HepG2 (cell line): ENCODE measurements around the gene SFXN5. TPM values are rescaled to one million over a fixed set of nuclear protein-coding genes. Genes with fewer than 3 reads are reported as not detected.

Experiments
- ATAC-seq: fragments of 200-7000 bp; cut with Tn5 transposase; 3 replicates; pipeline ENCODE4 v1.9.1; 2020; ENCODE audit warnings: mild to moderate bottlenecking, moderate library complexity
- BruUV-seq: library from RNA; stranded (reverse); fragments of 400-500 nt; replicated peaks from 2 replicates; lab custom pipeline; 2021; lab: Mats Ljungman, UMichigan
- CTCF ChIA-PET: fragments of 300-600 bp; formaldehyde crosslinking; extraction: SDS; loops from one replicate; lab custom pipeline; 2021; ENCODE audit warnings: low total read pairs, inconsistent platforms, low intra/inter-chr PET ratio; lab: Yijun Ruan, JAX
- POLR2A ChIA-PET: fragments of 350-600 bp; sonication (Branson Sonifier 250); formaldehyde crosslinking; loops from one replicate; lab custom pipeline; 2020; ENCODE audit warnings: antibody characterized with exemption, inconsistent platforms; lab: Yijun Ruan, JAX
- DNase-seq: peaks from one replicate; pipeline ENCODE4 v3.0.0-alpha.2; 2015; ENCODE audit warnings: low spot score
- FAIRE-seq: peaks from 3 replicates; lab custom pipeline; 2011; peaks lifted over from hg19 to GRCh38; lab: Jason Lieb, UNC
- H2AFZ ChIP-seq: one replicate; pipeline ENCODE4 v1.6.1; 2011; ENCODE audit warnings: low read length, inconsistent platforms
- H3K27ac ChIP-seq: fragments of 300-600 bp; 3 replicates; pipeline ENCODE4 v1.8.0; 2011; ENCODE audit warnings: mixed run types, mild to moderate bottlenecking, mixed read lengths, low read length, inconsistent platforms; ENCODE audit not compliant: insufficient read depth; ENCODE audit errors: extremely low read length
- H3K27me3 ChIP-seq, 2 experiments: fragments of 200-600 bp in 1 of 2; 2 replicates in 1 of 2; 3 replicates in 1 of 2; pipeline versions ENCODE4 v1.6.0 to v1.8.0; 2011; ENCODE audit warnings: low read length in 2 of 2, mild to moderate bottlenecking in 2 of 2, moderate library complexity in 2 of 2, inconsistent platforms in 1 of 2; ENCODE audit not compliant: insufficient read depth in 2 of 2, control insufficient read depth in 1 of 2
- H3K36me3 ChIP-seq, 2 experiments: fragments of 200-600 bp in 1 of 2; replicated peaks in 1 of 2; 2 replicates in 1 of 2; 3 replicates in 1 of 2; pipeline versions ENCODE4 v1.5.1 to v1.8.0; 2011; ENCODE audit warnings: low read length in 2 of 2, inconsistent platforms in 1 of 2; ENCODE audit not compliant: insufficient read depth in 2 of 2, control insufficient read depth in 1 of 2
- H3K4me1 ChIP-seq: 2 replicates; pipeline ENCODE4 v1.5.1; 2012; ENCODE audit warnings: low read length, inconsistent platforms; ENCODE audit not compliant: insufficient read depth
- H3K4me2 ChIP-seq: 2 replicates; pipeline ENCODE4 v1.6.0; 2011; ENCODE audit warnings: low read depth, low read length, inconsistent platforms
- H3K4me3 ChIP-seq, 3 experiments: fragments of 200-600 bp in 1 of 3; sonication (generic), shearing (Covaris generic) in 1 of 3; replicated peaks in 1 of 3; 2 replicates each; pipeline ENCODE4 v1.5.1; 2011 to 2016; ENCODE audit warnings: low read length in 3 of 3, inconsistent platforms in 2 of 3, low read depth in 2 of 3, mild to moderate bottlenecking in 2 of 3, control low read depth in 1 of 3, mixed read lengths in 1 of 3; ENCODE audit not compliant: insufficient read depth in 1 of 3
- H3K79me2 ChIP-seq: one replicate; pipeline ENCODE4 v1.6.1; 2011; ENCODE audit warnings: low read length, inconsistent platforms; ENCODE audit not compliant: insufficient read depth
- H3K9ac ChIP-seq: 2 replicates; pipeline ENCODE4 v1.6.0; 2011; ENCODE audit warnings: mild to moderate bottlenecking, low read depth, low read length, inconsistent platforms; ENCODE audit not compliant: insufficient read depth
- H3K9me3 ChIP-seq: 2 replicates; pipeline ENCODE4 v1.5.1; 2012; ENCODE audit warnings: mild to moderate bottlenecking, low read length
- H4K20me1 ChIP-seq: 2 replicates; pipeline ENCODE4 v1.6.0; 2011; ENCODE audit warnings: inconsistent platforms, mild to moderate bottlenecking, low read length, moderate library complexity; ENCODE audit not compliant: insufficient read depth
- ARID5B ChIP-seq: IDR thresholded peaks from 2 replicates; pipeline ENCODE4 v1.4.0; 2020; ENCODE audit warnings: mild to moderate bottlenecking, missing genetic modification reagents
- ARNT ChIP-seq: fragments of 450-650 bp; IDR thresholded peaks from 2 replicates; pipeline ENCODE4 v1.6.1; 2017
- HNRNPL ChIP-seq: fragments of 200-400 bp; formaldehyde crosslinking; IDR thresholded peaks from 2 replicates; pipeline ENCODE4 v1.6.1; 2017; ENCODE audit warnings: mild to moderate bottlenecking, low read depth, low read length
- KAT8 ChIP-seq: IDR thresholded peaks from 2 replicates; pipeline ENCODE4 v1.6.1; 2016; ENCODE audit warnings: missing genetic modification reagents, missing compliant biosample characterization
- PHF5A ChIP-seq: IDR thresholded peaks from one replicate; pipeline ENCODE4 v1.6.1; 2018; ENCODE audit warnings: low read depth, missing genetic modification reagents; ENCODE audit not compliant: unreplicated experiment
- ZBTB46 ChIP-seq: sonication (generic); formaldehyde crosslinking; IDR thresholded peaks from 2 replicates; pipeline ENCODE4 v1.4.0; 2020; ENCODE audit warnings: mild to moderate bottlenecking, missing genetic modification reagents, borderline replicate concordance
- ZBTB8A ChIP-seq: sonication (generic); formaldehyde crosslinking; IDR thresholded peaks from 2 replicates; pipeline ENCODE4 v1.4.0; 2020; ENCODE audit warnings: mild to moderate bottlenecking, low read depth, missing genetic modification reagents, borderline replicate concordance
- ZNF430 ChIP-seq: sonication (generic); formaldehyde crosslinking; IDR thresholded peaks from 2 replicates; pipeline ENCODE4 v1.9.0; 2021; ENCODE audit warnings: mild to moderate bottlenecking, missing genetic modification reagents
- ZZZ3 ChIP-seq: sonication (generic); formaldehyde crosslinking; IDR thresholded peaks from 2 replicates; pipeline ENCODE4 v1.4.0; 2020; ENCODE audit warnings: missing genetic modification reagents, mild to moderate bottlenecking, borderline replicate concordance
- WGBS: methylation state at CpG from one replicate; pipeline ENCODE4 v1.1.6; 2017; ENCODE audit warnings: low lambda C conversion rate; 5-methylcytosine and 5-hydroxymethylcytosine counted together
- in situ Hi-C: cut with HindIII; loops from 2 replicates; pipeline ENCODE4 v1.10.0; 2017; ENCODE audit warnings: low pct_unique_long_range_greater_than_20kb; ENCODE audit not compliant: extremely low pct_ligation_motif_present
- intact Hi-C: fragments of 100-400 bp; cut with micrococcal nuclease; formaldehyde crosslinking; loops from one replicate; pipeline ENCODE4 v1.10.0; 2022; ENCODE audit not compliant: unreplicated experiment
- polyA plus RNA-seq, 8 experiments: library from polyadenylated mRNA; depleted of rRNA in 3 of 8; stranded (reverse) in 7 of 8; unstranded in 1 of 8; fragments of >200 nt; fragmentation: Illumina TruSeq in 4 of 8; extraction: Trizol in 4 of 8; gene quantifications; 2 replicates each; pipeline versions ENCODE4 v1.2.1 to v1.2.3, GENCODE V29; 2011 to 2016; ENCODE audit warnings: low read depth in 4 of 8, missing spikeins in 1 of 8, mixed read lengths in 1 of 8; ENCODE audit not compliant: insufficient read depth in 1 of 8
- total RNA-seq, 5 experiments: library from RNA; depleted of rRNA; stranded (reverse); fragments of >200 nt; fragmentation: Illumina TruSeq; extraction: Trizol; gene quantifications; 2 replicates each; pipeline ENCODE4 v1.2.3, GENCODE V29; 2016; ENCODE audit warnings: low read depth in 1 of 5

SFXN5 gene
- total and polyA plus RNA-seq, 2 of the 13 experiments (the other 11 are each of a cell fraction or from before 2014, with no cell fraction given) = 34.9 to 37.4 TPM

GRCh38 chr2:72969706-72970105 lies 101.8 kb downstream of the SFXN5 start:
- intact Hi-C loops = no loop called here
- FAIRE-seq = no peak

GRCh38 chr2:72968286-72968685 lies 103.2 kb downstream of the SFXN5 start:
- Histone ChIP-seq H3K27ac (no peak overlapping the region), H3K9ac (no peak overlapping the region), H3K4me3 (no peak overlapping the region), H4K20me1 (peaks cover 3% of the 10 kb centered on the region; the same call in 1 of the 2 replicates), H3K36me3 (peaks cover 2 to 29% of the 10 kb centered on the region in 2 experiments; a peak in 4 of 5 replicates), H3K27me3 (no peaks in the 10 kb centered on the region), H3K79me2 (no peaks in the 10 kb centered on the region), H3K9me3 (no peaks in the 10 kb centered on the region), H2AFZ (no peak overlapping the region), H3K4me2 (no peak overlapping the region)
- WGBS = 99% methylated on average over 8 of the region's 8 CpGs
- ChIA-PET POLR2A (no interaction called here), CTCF (no interaction called here)
- intact Hi-C loops (no loop called here), in situ Hi-C loops (no loop called here)
- ATAC-seq (no peak), FAIRE-seq (no peak), DNase-seq (no peak)
- BruUV-seq = no TSS peak
- TF ChIP-seq ZZZ3 (no peak), ZBTB8A (no peak), HNRNPL (no peak), ARNT (no peak), ZNF430 (no peak), KAT8 (CRISPR knock-in tag) (no peak), ARID5B (CRISPR knock-in tag) (no peak), ZBTB46 (no peak)
- TF ChIP-seq, all 625 proteins: peak for 0
- H3K4me1 ChIP-seq = no peaks in the 10 kb centered on the region

More at GRCh38 chr2:72969706-72970105, 101.8 kb downstream of the SFXN5 start:
- BruUV-seq = no TSS peak
- 93% methylated on average over 4 of the region's 4 CpGs for WGBS
- no peak overlapping the region for H3K4me2 ChIP-seq
- H2AFZ ChIP-seq = no peak overlapping the region
- DNase-seq (no peak), ATAC-seq (no peak)
- H3K27me3 ChIP-seq = no peaks in the 10 kb centered on the region
- no peak overlapping the region for H3K9ac ChIP-seq
- no peaks in the 10 kb centered on the region for H3K9me3 ChIP-seq
- no peak overlapping the region for H3K4me3 ChIP-seq
- POLR2A ChIA-PET = no interaction called here
- H3K4me1 ChIP-seq = no peaks in the 10 kb centered on the region
- H3K79me2 ChIP-seq = no peaks in the 10 kb centered on the region
- H3K36me3 ChIP-seq = peaks cover 2 to 33% of the 10 kb centered on the region in 2 experiments
- in situ Hi-C loops = no loop called here
- H3K27ac ChIP-seq = no peak overlapping the region
- TF ChIP-seq PHF5A (CRISPR knock-in tag) = no peak
- H4K20me1 ChIP-seq = peaks cover 4% of the 10 kb centered on the region; the same call in 1 of the 2 replicates
- CTCF ChIA-PET = no interaction called here
